Fibroblast of the aortic adventitia (primary cell): Measurements from ENCODE around the gene RPS6KA5. TPM values are rescaled to one million over a fixed set of nuclear protein-coding genes. Genes with fewer than 3 reads are reported as not detected.
"Not testable (repeated sequence)": the region's sequence is repeated elsewhere in the genome, so short reads cannot be mapped to it uniquely, and the experiment has no call there.

Experiments
- DNase-seq: peaks from one replicate; pipeline ENCODE4 v3.0.0-alpha.2; 2010; ENCODE audit warnings: low read depth
- H3K4me3 ChIP-seq: 2 replicates; pipeline ENCODE4 v1.5.1; 2011; ENCODE audit warnings: low read depth, mild to moderate bottlenecking, control low read depth, low read length, moderate library complexity
- total RNA-seq: library from RNA; depleted of rRNA; stranded (reverse); fragments of >200 nt; gene quantifications from 2 replicates; pipeline ENCODE4 v1.2.3, GENCODE V29; 2012; ENCODE audit warnings: low replicate concordance
- TF ChIP-seq, protein P1 (sequence below): IDR thresholded peaks from 2 replicates; pipeline ENCODE4 v1.5.1; 2011; ENCODE audit warnings: mild to moderate bottlenecking, low read length, control low read depth, inconsistent platforms; ENCODE audit not compliant: insufficient read depth

The RPS6KA5 gene
- total RNA-seq, 1 donor = 5.0 TPM

GRCh38 chr14:90981636-90982035 lies 78.8 kb downstream of the RPS6KA5 start:
- no peak overlapping the region for H3K4me3 ChIP-seq
- no peak for DNase-seq
- TF ChIP-seq, protein P1, sequence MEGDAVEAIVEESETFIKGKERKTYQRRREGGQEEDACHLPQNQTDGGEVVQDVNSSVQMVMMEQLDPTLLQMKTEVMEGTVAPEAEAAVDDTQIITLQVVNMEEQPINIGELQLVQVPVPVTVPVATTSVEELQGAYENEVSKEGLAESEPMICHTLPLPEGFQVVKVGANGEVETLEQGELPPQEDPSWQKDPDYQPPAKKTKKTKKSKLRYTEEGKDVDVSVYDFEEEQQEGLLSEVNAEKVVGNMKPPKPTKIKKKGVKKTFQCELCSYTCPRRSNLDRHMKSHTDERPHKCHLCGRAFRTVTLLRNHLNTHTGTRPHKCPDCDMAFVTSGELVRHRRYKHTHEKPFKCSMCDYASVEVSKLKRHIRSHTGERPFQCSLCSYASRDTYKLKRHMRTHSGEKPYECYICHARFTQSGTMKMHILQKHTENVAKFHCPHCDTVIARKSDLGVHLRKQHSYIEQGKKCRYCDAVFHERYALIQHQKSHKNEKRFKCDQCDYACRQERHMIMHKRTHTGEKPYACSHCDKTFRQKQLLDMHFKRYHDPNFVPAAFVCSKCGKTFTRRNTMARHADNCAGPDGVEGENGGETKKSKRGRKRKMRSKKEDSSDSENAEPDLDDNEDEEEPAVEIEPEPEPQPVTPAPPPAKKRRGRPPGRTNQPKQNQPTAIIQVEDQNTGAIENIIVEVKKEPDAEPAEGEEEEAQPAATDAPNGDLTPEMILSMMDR = no peak

DNA sequence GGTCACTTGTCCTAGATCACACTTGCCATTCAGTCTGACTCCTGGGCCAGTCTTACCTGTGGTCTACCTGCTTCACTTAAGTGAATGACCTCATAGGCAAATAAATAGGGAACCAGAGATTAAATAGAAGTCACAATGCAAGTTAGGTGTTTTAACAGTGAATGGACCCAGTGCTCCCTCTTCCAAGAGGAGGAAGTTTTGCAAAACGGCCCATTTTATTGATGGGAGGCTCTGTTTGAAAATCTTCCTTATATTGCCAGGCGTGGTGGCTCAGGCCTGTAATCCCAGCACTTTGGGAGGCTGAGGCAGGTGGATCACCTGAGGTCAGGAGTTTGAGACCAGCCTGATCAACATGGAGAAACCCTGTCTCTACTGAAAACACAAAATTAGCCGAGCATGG lies 79.8 kb downstream of the RPS6KA5 start:
- not testable (repeated sequence) for H3K4me3 ChIP-seq, DNase-seq

- TF ChIP-seq, protein P1 = no peak
- no peak overlapping the region for H3K4me3 ChIP-seq
- DNase-seq = no peak
Observed at GRCh38 chr14:90979515-90979914, 80.9 kb downstream of the RPS6KA5 start.

DNA sequence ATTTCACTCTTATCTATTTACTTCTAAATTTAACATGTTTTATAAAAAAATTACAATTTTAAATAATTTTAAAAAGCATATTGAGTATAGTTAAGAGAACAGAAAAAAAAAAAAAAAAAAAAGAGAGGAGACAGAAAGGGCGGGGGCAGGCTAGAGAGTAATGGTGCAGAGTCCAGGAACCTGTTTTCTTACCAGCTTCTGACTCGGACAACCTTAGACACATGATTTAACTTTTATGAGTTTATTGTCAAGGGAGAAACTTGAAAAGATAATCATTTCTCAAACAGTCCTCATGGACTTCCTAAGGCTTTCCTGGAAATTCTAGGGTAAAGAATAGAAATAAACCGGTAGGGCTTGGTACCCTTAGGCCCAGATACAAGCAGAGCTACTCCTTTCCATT lies 84.3 kb downstream of the RPS6KA5 start:
- H3K4me3 ChIP-seq = no peak overlapping the region
- TF ChIP-seq, protein P1 = no peak
- DNase-seq = no peak

DNA sequence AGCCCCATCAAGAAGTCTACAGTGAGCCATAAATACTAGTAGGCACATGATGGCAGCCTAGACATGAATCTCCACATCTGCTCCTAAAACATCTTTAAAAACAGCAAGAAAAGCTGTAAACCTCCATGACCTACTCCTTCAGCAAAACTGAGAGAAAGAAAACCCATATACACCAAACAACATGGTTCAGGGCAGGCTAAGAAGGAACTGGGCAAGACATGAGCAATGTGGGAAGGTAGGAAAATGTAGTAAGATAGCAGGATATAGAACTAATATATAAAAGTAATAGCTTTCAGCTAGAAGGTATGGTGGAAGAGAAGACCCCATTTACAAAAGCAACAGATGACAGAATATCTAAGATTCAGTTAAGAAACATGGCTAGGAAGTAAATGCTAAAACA lies 88.8 kb downstream of the RPS6KA5 start:
- DNase-seq = no peak
- TF ChIP-seq, protein P1 = no peak
- no peak overlapping the region for H3K4me3 ChIP-seq

GRCh38 chr14:90970167-90970600 lies 90.3 kb downstream of the RPS6KA5 start:
- TF ChIP-seq, protein P1 = no peak
- no peak overlapping the region for H3K4me3 ChIP-seq
- DNase-seq = peak; percentile 79

DNA sequence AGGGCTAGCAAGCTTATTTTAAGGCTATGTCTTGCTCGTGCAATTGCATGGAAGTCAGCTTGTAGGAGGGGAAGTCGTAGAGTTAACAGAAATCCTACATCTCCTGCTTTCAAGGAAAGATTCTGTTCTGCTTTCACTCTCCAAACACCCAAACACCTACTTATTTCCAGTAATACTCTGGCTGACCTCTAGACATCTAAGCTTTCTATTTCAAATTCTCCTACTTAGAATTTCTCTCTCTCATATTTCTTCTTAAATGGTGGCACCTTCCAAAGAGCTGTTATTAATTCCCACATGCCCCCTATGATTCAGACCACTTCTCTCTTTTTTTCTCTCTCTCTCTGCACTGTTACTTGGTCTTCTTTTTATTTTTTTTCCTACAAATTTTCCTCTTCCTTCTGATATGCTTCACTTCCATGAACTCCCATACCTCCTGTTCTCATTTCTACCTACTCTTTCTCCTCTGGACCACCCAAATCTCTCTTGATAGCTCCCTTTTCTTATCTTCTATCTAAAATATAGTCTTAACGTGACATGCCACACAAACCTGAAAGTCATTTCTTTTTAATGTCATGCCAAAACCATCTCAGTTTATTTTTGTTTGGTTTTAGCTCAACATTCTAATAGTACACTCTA lies 90.8 kb downstream of the RPS6KA5 start:
- TF ChIP-seq, protein P1 = no peak
- DNase-seq = peak; percentile 62
- peak overlapping the region; percentile 45 for H3K4me3 ChIP-seq
